ENCODE results near the gene SPIN1.
A peak's percentile ranks its signal among the peaks of the same experiment; 100 is the strongest.

Gene SPIN1

GRCh38 chr9:88387552-88388202 is 567 bp upstream of the SPIN1 start:
- Histone ChIP-seq H3K9me3 (ENCODE audit: control insufficient read depth, insufficient read depth, low read depth, low read length) (no peaks in the 10 kb centered on the region), H3K36me3 (ENCODE audit: control insufficient read depth, insufficient read depth, low read length) (peaks cover 18% of the 10 kb centered on the region; the same call in 1 of the 2 replicates), H3K27ac (ENCODE audit: low read depth, low read length) (peak overlapping the region; percentile 50; the same call in 1 of the 2 replicates), H3K4me1 (ENCODE audit: control insufficient read depth, insufficient read depth, low read length) (peaks cover 36% of the 10 kb centered on the region), H3K9ac (ENCODE audit: low read length) (peak overlapping the region; percentile 81), H3K27me3 (ENCODE audit: control insufficient read depth, insufficient read depth, low read length) (no peaks in the 10 kb centered on the region), H3K4me3 (ENCODE audit: low read depth, low read length) (peak overlapping the region; percentile 83)

GRCh38 chr9:88388886-88389605 is 802 bp downstream of the SPIN1 start:
- H3K36me3 ChIP-seq (ENCODE audit: control insufficient read depth, insufficient read depth, low read length): peaks cover 20% of the 10 kb centered on the region; the same call in 1 of the 2 replicates
- peak overlapping the region; percentile 73 for H3K27ac ChIP-seq (ENCODE audit: low read depth, low read length)
- no peaks in the 10 kb centered on the region for H3K27me3 ChIP-seq (ENCODE audit: control insufficient read depth, insufficient read depth, low read length)
- H3K9me3 ChIP-seq (ENCODE audit: control insufficient read depth, insufficient read depth, low read depth, low read length): peaks cover 1% of the 10 kb centered on the region; the same call in 1 of the 2 replicates
- peaks cover 38% of the 10 kb centered on the region for H3K4me1 ChIP-seq (ENCODE audit: control insufficient read depth, insufficient read depth, low read length)
- H3K4me3 ChIP-seq (ENCODE audit: low read depth, low read length): peak overlapping the region; percentile 71
- H3K9ac ChIP-seq (ENCODE audit: low read length): peak overlapping the region; percentile 99

DNA sequence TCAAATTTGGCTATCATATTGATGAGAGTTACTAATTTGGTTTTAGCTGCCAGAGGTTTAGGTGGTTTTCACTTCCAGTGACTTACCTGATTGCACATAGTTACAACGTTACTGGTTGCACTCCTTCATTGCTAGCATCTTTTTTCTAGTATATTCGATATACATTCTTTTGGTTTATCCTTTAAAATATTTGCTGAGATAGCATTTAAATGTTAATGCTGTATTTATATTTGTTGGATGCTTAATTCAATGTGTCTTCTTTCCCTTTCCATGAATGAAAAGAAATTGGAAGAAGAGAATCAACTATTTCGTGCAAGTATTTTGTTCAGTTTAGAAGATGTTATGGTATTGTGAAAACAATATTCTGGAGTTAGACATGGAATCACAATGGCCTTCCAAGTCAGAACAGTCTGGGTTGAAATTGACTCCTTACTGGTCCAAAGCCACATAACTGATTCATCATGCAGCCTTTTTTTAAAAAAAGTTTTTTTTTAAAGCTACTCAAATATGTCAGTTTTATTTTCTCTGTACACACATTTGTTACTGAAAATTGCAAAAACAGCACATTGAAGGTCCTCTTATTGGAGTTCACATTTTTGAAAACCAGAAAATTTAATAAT is 2.2 kb downstream of the SPIN1 start:
- H3K27ac ChIP-seq (ENCODE audit: low read depth, low read length): no peak overlapping the region
- H3K4me3 ChIP-seq (ENCODE audit: low read depth, low read length): peak overlapping the region; percentile 71
- H3K9ac ChIP-seq (ENCODE audit: low read length): peak overlapping the region; percentile 22
- H3K4me1 ChIP-seq (ENCODE audit: control insufficient read depth, insufficient read depth, low read length): peaks cover 38% of the 10 kb centered on the region
- H3K9me3 ChIP-seq (ENCODE audit: control insufficient read depth, insufficient read depth, low read depth, low read length): peaks cover 4% of the 10 kb centered on the region; the same call in 1 of the 2 replicates
- no peaks in the 10 kb centered on the region for H3K27me3 ChIP-seq (ENCODE audit: control insufficient read depth, insufficient read depth, low read length)
- H3K36me3 ChIP-seq (ENCODE audit: control insufficient read depth, insufficient read depth, low read length): peaks cover 26% of the 10 kb centered on the region; the same call in 1 of the 2 replicates

DNA sequence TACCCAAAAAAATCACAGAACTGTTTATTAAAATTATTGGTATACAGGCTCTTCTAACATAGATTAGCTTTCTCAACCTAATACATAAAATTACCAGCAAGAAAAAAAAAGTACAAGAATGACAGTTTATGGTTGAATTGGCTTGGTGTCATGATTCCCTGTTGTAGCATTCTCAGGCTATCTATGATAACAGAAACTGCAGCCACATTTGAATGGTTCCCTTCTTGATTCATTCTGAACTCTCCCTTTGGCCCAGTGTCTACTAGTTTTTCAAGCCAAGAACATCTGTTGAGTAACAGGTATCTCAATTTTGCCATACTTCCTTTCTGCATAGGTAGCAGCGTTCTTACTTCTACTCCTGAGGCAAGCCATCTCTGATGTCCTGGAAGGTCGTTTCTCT is 3.0 kb downstream of the SPIN1 start:
- no peaks in the 10 kb centered on the region for H3K27me3 ChIP-seq (ENCODE audit: control insufficient read depth, insufficient read depth, low read length)
- no peak overlapping the region for H3K9ac ChIP-seq (ENCODE audit: low read length)
- peaks cover 4% of the 10 kb centered on the region; the same call in 1 of the 2 replicates for H3K9me3 ChIP-seq (ENCODE audit: control insufficient read depth, insufficient read depth, low read depth, low read length)
- H3K27ac ChIP-seq (ENCODE audit: low read depth, low read length): no peak overlapping the region
- H3K4me3 ChIP-seq (ENCODE audit: low read depth, low read length): peak overlapping the region; percentile 11; the same call in 1 of the 2 replicates
- H3K36me3 ChIP-seq (ENCODE audit: control insufficient read depth, insufficient read depth, low read length): peaks cover 26% of the 10 kb centered on the region; the same call in 1 of the 2 replicates
- peaks cover 38% of the 10 kb centered on the region for H3K4me1 ChIP-seq (ENCODE audit: control insufficient read depth, insufficient read depth, low read length)

GRCh38 chr9:88391921-88392320 is 3.7 kb downstream of the SPIN1 start:
- no peak overlapping the region for H3K4me3 ChIP-seq (ENCODE audit: low read depth, low read length)
- no peak overlapping the region for H3K9ac ChIP-seq (ENCODE audit: low read length)
- peaks cover 32% of the 10 kb centered on the region for H3K4me1 ChIP-seq (ENCODE audit: control insufficient read depth, insufficient read depth, low read length)
- no peaks in the 10 kb centered on the region for H3K27me3 ChIP-seq (ENCODE audit: control insufficient read depth, insufficient read depth, low read length)
- no peak overlapping the region for H3K27ac ChIP-seq (ENCODE audit: low read depth, low read length)
- H3K9me3 ChIP-seq (ENCODE audit: control insufficient read depth, insufficient read depth, low read depth, low read length): peaks cover 4% of the 10 kb centered on the region; the same call in 1 of the 2 replicates
- H3K36me3 ChIP-seq (ENCODE audit: control insufficient read depth, insufficient read depth, low read length): peaks cover 26% of the 10 kb centered on the region

DNA sequence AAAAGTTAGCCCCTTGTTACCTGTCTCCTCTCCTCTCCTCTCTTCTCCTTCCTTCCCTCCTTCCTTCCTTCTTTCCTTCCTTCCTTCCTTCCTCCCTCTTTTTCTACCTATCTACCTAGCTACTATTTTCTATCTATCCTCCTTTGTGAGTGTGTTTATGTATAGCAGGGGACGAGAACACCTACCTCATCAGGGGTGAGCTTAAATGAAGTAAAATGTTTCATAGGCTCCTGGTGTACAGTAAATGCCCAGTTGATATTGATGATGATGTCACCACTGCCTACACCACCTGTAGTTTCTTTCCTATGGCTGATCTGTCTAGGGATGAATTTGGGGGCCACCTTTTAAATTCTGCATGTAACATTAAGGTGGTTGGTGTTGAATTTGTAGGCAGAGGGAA is 4.3 kb downstream of the SPIN1 start:
- peaks cover 26% of the 10 kb centered on the region for H3K36me3 ChIP-seq (ENCODE audit: control insufficient read depth, insufficient read depth, low read length)
- no peaks in the 10 kb centered on the region for H3K27me3 ChIP-seq (ENCODE audit: control insufficient read depth, insufficient read depth, low read length)
- peaks cover 4% of the 10 kb centered on the region; the same call in 1 of the 2 replicates for H3K9me3 ChIP-seq (ENCODE audit: control insufficient read depth, insufficient read depth, low read depth, low read length)
- no peak overlapping the region for H3K27ac ChIP-seq (ENCODE audit: low read depth, low read length)
- H3K4me1 ChIP-seq (ENCODE audit: control insufficient read depth, insufficient read depth, low read length): peaks cover 27% of the 10 kb centered on the region
- H3K4me3 ChIP-seq (ENCODE audit: low read depth, low read length): no peak overlapping the region
- H3K9ac ChIP-seq (ENCODE audit: low read length): no peak overlapping the region

- no peaks in the 10 kb centered on the region for H3K27me3 ChIP-seq (ENCODE audit: control insufficient read depth, insufficient read depth, low read length)
- H3K9me3 ChIP-seq (ENCODE audit: control insufficient read depth, insufficient read depth, low read depth, low read length): peaks cover 4% of the 10 kb centered on the region; the same call in 1 of the 2 replicates
- H3K27ac ChIP-seq (ENCODE audit: low read depth, low read length): no peak overlapping the region
- peaks cover 17% of the 10 kb centered on the region for H3K4me1 ChIP-seq (ENCODE audit: control insufficient read depth, insufficient read depth, low read length)
- H3K36me3 ChIP-seq (ENCODE audit: control insufficient read depth, insufficient read depth, low read length): peaks cover 25% of the 10 kb centered on the region
- no peak overlapping the region for H3K4me3 ChIP-seq (ENCODE audit: low read depth, low read length)
- H3K9ac ChIP-seq (ENCODE audit: low read length): no peak overlapping the region
These were observed 8.8 kb downstream of the SPIN1 start for GRCh38 chr9:88396836-88397577.

GRCh38 chr9:88398016-88398415 is 9.8 kb downstream of the SPIN1 start:
- Histone ChIP-seq H3K9ac (ENCODE audit: low read length) (no peak overlapping the region), H3K4me3 (ENCODE audit: low read depth, low read length) (no peak overlapping the region), H3K27me3 (ENCODE audit: control insufficient read depth, insufficient read depth, low read length) (no peaks in the 10 kb centered on the region), H3K9me3 (ENCODE audit: control insufficient read depth, insufficient read depth, low read depth, low read length) (peaks cover 4% of the 10 kb centered on the region; the same call in 1 of the 2 replicates), H3K27ac (ENCODE audit: low read depth, low read length) (no peak overlapping the region), H3K36me3 (ENCODE audit: control insufficient read depth, insufficient read depth, low read length) (peaks cover 24% of the 10 kb centered on the region), H3K4me1 (ENCODE audit: control insufficient read depth, insufficient read depth, low read length) (peaks cover 8% of the 10 kb centered on the region; the same call in 1 of the 2 replicates)

- Histone ChIP-seq H3K36me3 (ENCODE audit: control insufficient read depth, insufficient read depth, low read length) (peaks cover 20% of the 10 kb centered on the region), H3K9ac (ENCODE audit: low read length) (no peak overlapping the region), H3K27ac (ENCODE audit: low read depth, low read length) (no peak overlapping the region), H3K4me3 (ENCODE audit: low read depth, low read length) (no peak overlapping the region), H3K4me1 (ENCODE audit: control insufficient read depth, insufficient read depth, low read length) (peaks cover 8% of the 10 kb centered on the region; the same call in 1 of the 2 replicates), H3K9me3 (ENCODE audit: control insufficient read depth, insufficient read depth, low read depth, low read length) (no peaks in the 10 kb centered on the region), H3K27me3 (ENCODE audit: control insufficient read depth, insufficient read depth, low read length) (no peaks in the 10 kb centered on the region)
These were observed 11.7 kb downstream of the SPIN1 start for GRCh38 chr9:88399966-88400365.

DNA sequence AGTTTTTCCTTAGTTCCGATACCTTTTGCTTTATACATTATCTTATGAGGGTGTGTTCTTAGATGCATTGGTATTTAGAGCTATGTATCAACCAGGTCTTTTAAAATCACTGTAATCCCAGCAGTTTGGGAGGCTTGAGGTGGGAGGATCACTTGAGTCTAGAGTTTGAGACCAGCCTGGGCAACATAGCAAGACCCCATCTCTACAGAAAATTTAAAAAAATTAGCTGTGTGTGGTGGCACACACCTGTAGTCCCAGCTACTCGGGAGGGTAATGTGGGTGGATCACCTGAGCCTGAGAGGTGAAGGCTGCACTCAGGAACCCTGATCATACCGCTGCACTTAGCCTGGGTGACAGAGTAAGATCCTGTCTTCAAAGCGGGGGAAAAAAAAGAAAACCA is 15.1 kb downstream of the SPIN1 start:
- Histone ChIP-seq H3K9ac (ENCODE audit: low read length) (no peak overlapping the region), H3K4me3 (ENCODE audit: low read depth, low read length) (no peak overlapping the region), H3K36me3 (ENCODE audit: control insufficient read depth, insufficient read depth, low read length) (peaks cover 13% of the 10 kb centered on the region), H3K27me3 (ENCODE audit: control insufficient read depth, insufficient read depth, low read length) (no peaks in the 10 kb centered on the region), H3K4me1 (ENCODE audit: control insufficient read depth, insufficient read depth, low read length) (peaks cover 8% of the 10 kb centered on the region; the same call in 1 of the 2 replicates), H3K9me3 (ENCODE audit: control insufficient read depth, insufficient read depth, low read depth, low read length) (no peaks in the 10 kb centered on the region; the same call in 1 of the 2 replicates), H3K27ac (ENCODE audit: low read depth, low read length) (no peak overlapping the region)

All from HUES6 (cell line).